NCI-H1694 (cell line): ENCODE measurements around the gene NRN1L.
"Not testable (repeated sequence)": the region's sequence is repeated elsewhere in the genome, so short reads cannot be mapped to it uniquely, and the experiment has no call there.

Source experiments
- DNase-seq: peaks from one replicate; lab custom pipeline; 2025; lab: John Stamatoyannopoulos, UW

Gene NRN1L

GRCh38 chr16:67860589-67861398 lies 23.9 kb upstream of the NRN1L start:
- no peak for DNase-seq

DNA sequence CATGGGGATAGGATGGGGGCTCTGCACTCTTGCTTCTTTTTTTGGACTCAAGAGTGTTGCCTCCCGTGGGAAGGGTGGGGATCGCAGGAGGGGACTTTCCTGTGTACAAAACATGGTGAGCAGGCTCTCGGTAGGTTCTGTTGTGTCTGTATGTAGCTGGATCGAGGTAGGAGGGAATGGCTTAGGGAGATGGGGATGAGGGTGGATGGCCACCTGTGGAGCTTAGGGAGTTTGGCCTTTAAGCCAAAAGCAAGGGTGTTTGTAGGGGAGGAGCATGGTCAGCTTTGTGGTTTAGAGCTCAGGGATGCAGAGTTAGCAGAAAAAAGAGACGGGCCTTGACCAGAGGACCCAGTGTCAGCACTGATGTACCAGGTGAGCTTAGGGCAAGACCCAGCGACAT lies 22.8 kb upstream of the NRN1L start:
- no peak for DNase-seq

GRCh38 chr16:67862623-67863583 lies 21.8 kb upstream of the NRN1L start:
- no peak for DNase-seq

GRCh38 chr16:67864044-67864443 lies 20.6 kb upstream of the NRN1L start:
- DNase-seq: not testable (repeated sequence)

DNA sequence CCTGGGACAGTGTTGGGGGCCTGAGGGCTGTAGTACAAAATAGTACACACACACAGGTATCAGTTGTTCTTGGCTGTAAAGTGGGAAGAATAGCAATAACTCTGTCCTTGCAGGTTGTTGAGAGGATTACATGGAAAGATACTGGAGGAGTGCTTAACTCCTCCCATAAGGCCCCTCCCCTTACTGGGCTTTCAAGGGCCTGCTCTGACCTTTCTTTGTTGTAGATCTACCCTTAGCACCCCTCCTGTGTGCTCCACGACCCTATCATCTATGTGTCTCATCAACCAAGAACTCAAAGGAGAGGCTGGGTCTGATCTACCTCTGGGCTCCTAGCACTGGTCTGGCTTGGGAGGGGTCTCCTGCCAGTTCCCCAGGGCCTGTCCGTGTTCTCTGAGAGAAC lies 20.1 kb upstream of the NRN1L start:
- DNase-seq: no peak

- no peak for DNase-seq
Observed at GRCh38 chr16:67865318-67865717, 19.4 kb upstream of the NRN1L start.

- no peak for DNase-seq
Observed at GRCh38 chr16:67868290-67868689, 16.4 kb upstream of the NRN1L start.

DNA sequence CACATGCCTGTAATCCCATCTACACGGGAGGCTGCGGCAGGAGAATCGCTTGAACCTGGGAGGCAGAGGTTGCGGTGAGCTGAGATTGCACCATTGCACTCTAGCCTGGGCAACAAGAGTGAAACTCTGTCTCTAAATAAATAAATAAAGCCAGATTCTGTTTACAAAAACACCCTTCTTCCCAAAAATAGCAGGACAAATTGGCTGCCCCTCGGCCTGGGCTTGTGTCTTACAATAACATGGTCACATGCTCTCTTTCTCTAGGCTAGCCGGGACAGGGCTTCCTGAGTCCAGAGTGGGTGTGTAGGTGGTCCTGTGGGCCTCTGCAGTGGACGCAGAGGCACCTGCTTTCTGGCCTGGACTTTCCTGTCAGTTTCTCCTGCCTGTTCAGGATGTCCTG lies 15.0 kb upstream of the NRN1L start:
- DNase-seq: no peak

- no peak for DNase-seq
Observed at GRCh38 chr16:67871256-67871655, 13.4 kb upstream of the NRN1L start.

DNA sequence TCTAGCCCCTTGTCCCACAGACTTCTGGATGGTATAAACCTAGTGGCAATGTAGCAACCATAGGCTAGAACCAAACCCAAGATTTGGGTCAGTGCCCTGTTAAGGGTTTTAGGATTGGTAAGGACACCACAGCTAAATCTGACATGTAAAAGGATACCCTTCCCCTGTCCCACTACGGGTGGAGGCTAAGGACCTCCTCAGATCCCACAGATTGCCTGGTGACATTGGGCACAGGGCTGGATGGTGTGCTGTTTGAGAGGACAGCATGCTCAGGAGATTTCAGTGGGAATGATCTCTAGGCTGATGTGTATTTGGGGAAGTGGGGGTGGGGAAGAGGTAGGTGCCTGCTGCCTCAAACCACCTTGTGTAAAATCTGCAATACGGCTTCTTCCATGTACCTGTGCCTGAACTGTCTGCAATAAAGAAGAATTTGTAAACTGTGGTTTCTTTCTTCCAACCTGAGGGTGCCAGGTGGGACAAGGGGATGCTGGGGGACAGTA lies 12.5 kb upstream of the NRN1L start:
- DNase-seq: no peak

GRCh38 chr16:67872631-67873434 lies 11.9 kb upstream of the NRN1L start, which contains the start of gene EDC4:
TSS of gene EDC4 (plus strand) at chr16:67873052. CDS start at chr16:67873262, 210 bp downstream.
- DNase-seq: no peak

- no peak for DNase-seq
Observed at GRCh38 chr16:67873435-67874370, 11.0 kb upstream of the NRN1L start.

GRCh38 chr16:67874372-67874771 lies 10.3 kb upstream of the NRN1L start:
- no peak for DNase-seq

GRCh38 chr16:67877064-67877463 lies 7.6 kb upstream of the NRN1L start:
- DNase-seq: no peak

- DNase-seq: no peak
Observed at GRCh38 chr16:67878232-67878631, 6.5 kb upstream of the NRN1L start.

GRCh38 chr16:67878846-67879245 lies 5.8 kb upstream of the NRN1L start:
- no peak for DNase-seq

- DNase-seq: no peak
Observed at GRCh38 chr16:67879462-67879861, 5.2 kb upstream of the NRN1L start.

GRCh38 chr16:67879936-67880335 lies 4.7 kb upstream of the NRN1L start:
- no peak for DNase-seq

DNA sequence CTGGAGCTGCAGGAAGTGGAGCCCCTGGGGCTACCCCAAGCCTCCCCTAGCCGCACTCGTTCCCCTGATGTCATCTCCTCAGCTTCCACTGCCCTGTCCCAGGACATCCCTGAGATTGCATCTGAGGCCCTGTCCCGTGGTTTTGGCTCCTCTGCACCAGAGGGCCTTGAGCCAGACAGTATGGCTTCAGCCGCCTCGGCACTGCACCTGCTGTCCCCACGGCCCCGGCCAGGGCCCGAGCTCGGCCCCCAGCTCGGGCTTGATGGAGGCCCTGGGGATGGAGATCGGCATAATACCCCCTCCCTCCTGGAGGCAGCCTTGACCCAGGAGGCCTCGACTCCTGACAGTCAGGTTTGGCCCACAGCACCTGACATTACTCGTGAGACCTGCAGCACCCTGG lies 4.1 kb upstream of the NRN1L start:
- DNase-seq: no peak

DNA sequence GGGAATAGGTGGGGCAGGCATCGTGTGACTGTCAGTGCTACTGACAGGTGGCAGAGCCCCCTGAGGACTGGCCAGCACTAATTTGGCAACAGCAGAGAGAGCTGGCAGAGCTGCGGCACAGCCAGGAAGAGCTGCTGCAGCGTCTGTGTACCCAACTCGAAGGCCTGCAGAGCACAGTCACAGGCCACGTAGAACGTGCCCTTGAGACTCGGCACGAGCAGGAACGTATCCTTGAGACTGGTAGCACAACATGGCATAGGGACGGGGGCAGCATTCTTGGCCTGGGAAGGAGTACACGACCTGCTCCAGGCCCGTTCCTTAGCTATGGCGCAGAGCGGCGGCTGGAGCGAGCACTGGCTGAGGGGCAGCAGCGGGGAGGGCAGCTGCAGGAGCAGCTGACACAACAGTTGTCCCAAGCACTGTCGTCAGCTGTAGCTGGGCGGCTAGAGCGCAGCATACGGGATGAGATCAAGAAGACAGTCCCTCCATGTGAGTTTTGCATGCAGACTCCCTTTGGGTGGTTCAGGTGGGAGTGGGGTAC lies 3.0 kb upstream of the NRN1L start:
- no peak for DNase-seq
